H1 (cell line): ENCODE results near the gene CCDC9B. TPM values are rescaled to one million over a fixed set of nuclear protein-coding genes. Genes with fewer than 3 reads are reported as not detected.
A peak's percentile ranks its signal among the peaks of the same experiment; 100 is the strongest.

Experiments used
- CTCF ChIA-PET: fragments of 300-600 bp; sonication (Branson Sonifier 250); formaldehyde crosslinking; loops from one replicate; lab custom pipeline; 2021; ENCODE audit not compliant: partially characterized antibody; lab: Charles Lee
- POLR2A ChIA-PET: fragments of 300-600 bp; sonication (Branson Sonifier 250); formaldehyde crosslinking; loops from one replicate; lab custom pipeline; 2021; ENCODE audit warnings: inconsistent platforms; ENCODE audit not compliant: partially characterized antibody; lab: Charles Lee
- DNase-seq, 2 experiments: peaks; one replicate each; pipeline versions ENCODE4 v3.0.0 to v3.0.0-alpha.2; 2010 to 2022; ENCODE audit warnings: low spot score in 2 of 2, low read depth in 1 of 2, mixed read lengths in 1 of 2
- FAIRE-seq: peaks from 2 replicates; lab custom pipeline; 2011; peaks lifted over from hg19 to GRCh38; lab: Jason Lieb, UNC
- H2AFZ ChIP-seq: 2 replicates; pipeline ENCODE4 v1.8.1; 2012; ENCODE audit warnings: low read length, inconsistent platforms
- H2AK5ac ChIP-seq: 2 replicates; pipeline ENCODE4 v1.6.1; 2013; ENCODE audit warnings: low read depth, low read length
- H2BK120ac ChIP-seq: replicated peaks from 2 replicates; pipeline ENCODE3; 2013; ENCODE audit warnings: low read depth, low read length, inconsistent platforms
- H2BK12ac ChIP-seq: 2 replicates; pipeline ENCODE4 v1.6.1; 2013; ENCODE audit warnings: low read depth, low read length
- H2BK15ac ChIP-seq: 2 replicates; pipeline ENCODE4 v1.6.1; 2013; ENCODE audit warnings: low read length
- H2BK20ac ChIP-seq: 2 replicates; pipeline ENCODE4 v1.6.1; 2013; ENCODE audit warnings: low read length
- H2BK5ac ChIP-seq: 2 replicates; pipeline ENCODE4 v1.6.1; 2013; ENCODE audit warnings: low read depth, low read length
- H3K14ac ChIP-seq: 2 replicates; pipeline ENCODE4 v1.6.1; 2013; ENCODE audit warnings: inconsistent platforms; ENCODE audit not compliant: insufficient read length
- H3K18ac ChIP-seq: 2 replicates; pipeline ENCODE4 v1.6.1; 2013; ENCODE audit warnings: low read length; ENCODE audit errors: extremely low read depth
- H3K23ac ChIP-seq: 2 replicates; pipeline ENCODE4 v1.6.1; 2013; ENCODE audit warnings: inconsistent platforms; ENCODE audit not compliant: insufficient read length
- H3K23me2 ChIP-seq: 2 replicates; pipeline ENCODE4 v1.6.1; 2013; ENCODE audit warnings: low read depth, low read length
- H3K27ac ChIP-seq: 2 replicates; pipeline ENCODE4 v1.6.1; 2011; ENCODE audit warnings: low read depth, low read length, inconsistent platforms
- H3K27me3 ChIP-seq, 4 experiments: replicated peaks in 1 of 4; 1 replicate in 1 of 4; 2 replicates in 3 of 4; pipeline versions ENCODE4 v1.6.1 to v1.8.1; 2011 to 2013; ENCODE audit warnings: low read length in 3 of 4, mild to moderate bottlenecking in 3 of 4, inconsistent platforms in 2 of 4, mixed read lengths in 2 of 4, moderate library complexity in 1 of 4; ENCODE audit not compliant: control insufficient read depth in 3 of 4, insufficient read depth in 3 of 4; ENCODE audit errors: extremely low read depth in 1 of 4
- H3K36me3 ChIP-seq, 4 experiments: 2 replicates each; pipeline versions ENCODE4 v1.6.1 to v1.8.1; 2011 to 2013; ENCODE audit warnings: mild to moderate bottlenecking in 4 of 4, low read length in 3 of 4, moderate library complexity in 2 of 4, control low read depth in 1 of 4, inconsistent platforms in 1 of 4; ENCODE audit not compliant: insufficient read depth in 4 of 4, control insufficient read depth in 2 of 4
- H3K4ac ChIP-seq: replicated peaks from 2 replicates; pipeline ENCODE3; 2013; ENCODE audit warnings: low read length, low read depth, mixed read lengths, inconsistent platforms; ENCODE audit not compliant: insufficient read length
- H3K4me1 ChIP-seq, 4 experiments: replicated peaks in 1 of 4; 1 replicate in 1 of 4; 2 replicates in 3 of 4; pipeline versions ENCODE4 v1.6.1 to v1.8.1; 2011 to 2013; ENCODE audit warnings: low read length in 3 of 4, inconsistent platforms in 2 of 4, mixed read lengths in 1 of 4; ENCODE audit not compliant: insufficient read depth in 4 of 4, control insufficient read depth in 3 of 4
- H3K4me2 ChIP-seq, 2 experiments: 2 replicates each; pipeline versions ENCODE4 v1.6.1 to v1.8.1; 2011 to 2013; ENCODE audit warnings: low read depth in 2 of 2, low read length in 2 of 2, control low read depth in 1 of 2, inconsistent platforms in 1 of 2, mild to moderate bottlenecking in 1 of 2; ENCODE audit not compliant: insufficient read depth in 1 of 2
- H3K4me3 ChIP-seq, 4 experiments: fragments of 200-600, 300-600 bp in 1 of 4; sonication (generic), shearing (Covaris generic), sonication (Bioruptor Twin) in 1 of 4; 2 replicates each; pipeline versions ENCODE4 v1.5.1 to v1.8.1; 2011 to 2016; ENCODE audit warnings: low read length in 4 of 4, low read depth in 3 of 4, control low read depth in 2 of 4, inconsistent platforms in 2 of 4, mild to moderate bottlenecking in 2 of 4, mixed read lengths in 1 of 4, moderate library complexity in 1 of 4; ENCODE audit not compliant: insufficient read depth in 2 of 4; ENCODE audit errors: extremely low read depth in 1 of 4
- H3K56ac ChIP-seq: replicated peaks from 2 replicates; pipeline ENCODE3; 2013; ENCODE audit warnings: low read depth, mild to moderate bottlenecking, mixed read lengths, low read length, inconsistent platforms; ENCODE audit not compliant: insufficient read length
- H3K79me1 ChIP-seq: 2 replicates; pipeline ENCODE4 v1.6.1; 2013; ENCODE audit warnings: low read depth, low read length, control low read depth
- H3K79me2 ChIP-seq, 2 experiments: 2 replicates each; pipeline versions ENCODE4 v1.6.1 to v1.8.1; 2012 to 2013; ENCODE audit warnings: low read length in 2 of 2, mild to moderate bottlenecking in 2 of 2, inconsistent platforms in 1 of 2; ENCODE audit not compliant: insufficient read depth in 2 of 2, control insufficient read depth in 1 of 2
- H3K9ac ChIP-seq, 4 experiments: replicated peaks in 1 of 4; 1 replicate in 1 of 4; 2 replicates in 3 of 4; pipeline versions ENCODE4 v1.6.1 to v1.8.1; 2011 to 2013; ENCODE audit warnings: low read depth in 3 of 4, low read length in 3 of 4, control low read depth in 2 of 4, mild to moderate bottlenecking in 2 of 4, moderate library complexity in 2 of 4, inconsistent platforms in 1 of 4; ENCODE audit errors: extremely low read depth in 1 of 4
- H3K9me3 ChIP-seq, 2 experiments: 2 replicates each; pipeline versions ENCODE4 v1.6.1 to v1.8.1; 2012 to 2013; ENCODE audit warnings: mild to moderate bottlenecking in 2 of 2, moderate library complexity in 2 of 2, control low read depth in 1 of 2, inconsistent platforms in 1 of 2, low read depth in 1 of 2, low read length in 1 of 2, mixed read lengths in 1 of 2; ENCODE audit not compliant: insufficient read depth in 2 of 2
- H4K20me1 ChIP-seq, 2 experiments: replicated peaks in 1 of 2; 2 replicates each; pipeline versions ENCODE3 to v1.8.1; 2011 to 2013; ENCODE audit warnings: inconsistent platforms in 2 of 2, low read length in 2 of 2, mild to moderate bottlenecking in 1 of 2; ENCODE audit not compliant: insufficient read depth in 2 of 2, control insufficient read depth in 1 of 2
- H4K5ac ChIP-seq: 2 replicates; pipeline ENCODE4 v1.6.1; 2013; ENCODE audit warnings: low read length, low read depth, mixed read lengths, inconsistent platforms; ENCODE audit not compliant: insufficient read length
- H4K8ac ChIP-seq: 2 replicates; pipeline ENCODE4 v1.8.0; 2013; ENCODE audit warnings: mild to moderate bottlenecking, moderate library complexity, low read length, inconsistent platforms; ENCODE audit not compliant: insufficient read depth; ENCODE audit errors: extremely low read depth
- H4K91ac ChIP-seq: replicated peaks from 2 replicates; pipeline ENCODE3; 2013; ENCODE audit warnings: low read length, mixed read lengths, inconsistent platforms; ENCODE audit not compliant: insufficient read length
- CBX8 ChIP-seq: fragments of 300-800, 300-1000 bp; sonication (generic); IDR thresholded peaks from 2 replicates; pipeline ENCODE4 v1.7.1; 2016; ENCODE audit warnings: low read depth, low read length, borderline replicate concordance
- CTCF ChIP-seq, 3 experiments: IDR thresholded peaks; 1 replicate in 2 of 3; 2 replicates in 1 of 3; pipeline versions ENCODE4 v1.5.1 to v1.6.1; 2011; ENCODE audit warnings: low read length in 3 of 3, mild to moderate bottlenecking in 3 of 3, inconsistent platforms in 2 of 3, low read depth in 1 of 3, moderate library complexity in 1 of 3; ENCODE audit not compliant: insufficient read depth in 1 of 3; ENCODE audit errors: control extremely low read depth in 1 of 3
- EZH2 ChIP-seq: fragments of 200-600 bp; sonication (generic); IDR thresholded peaks from 2 replicates; pipeline ENCODE4 v1.7.1; 2012; ENCODE audit warnings: low read depth, mild to moderate bottlenecking, moderate library complexity, low read length, inconsistent platforms; ENCODE audit not compliant: severe bottlenecking
- JUND ChIP-seq: IDR thresholded peaks from 2 replicates; pipeline ENCODE4 v1.6.1; 2011; ENCODE audit warnings: mild to moderate bottlenecking, improper control_type of control experiment, low read length
- KDM4A ChIP-seq: IDR thresholded peaks from one replicate; pipeline ENCODE4 v1.7.1; 2012; ENCODE audit warnings: low read depth, mild to moderate bottlenecking, moderate library complexity, low read length, inconsistent platforms; ENCODE audit not compliant: severe bottlenecking
- RXRA ChIP-seq: IDR thresholded peaks from 2 replicates; pipeline ENCODE4 v1.6.1; 2011; ENCODE audit warnings: low read depth, mild to moderate bottlenecking, low read length, moderate library complexity; ENCODE audit not compliant: insufficient read depth
- SAP30 ChIP-seq: fragments of 300-600 bp; sonication (generic); IDR thresholded peaks from 2 replicates; pipeline ENCODE4 v1.7.1; 2012; ENCODE audit warnings: low read length, moderate library complexity, mild to moderate bottlenecking, inconsistent platforms; ENCODE audit not compliant: insufficient read depth, insufficient replicate concordance
- SIN3A ChIP-seq, 2 experiments: IDR thresholded peaks in 1 of 2; conservative IDR thresholded peaks in 1 of 2; 2 replicates each; pipeline ENCODE4 v1.6.1; 2011 to 2012; ENCODE audit warnings: low read length in 2 of 2, improper control_type of control experiment in 1 of 2, low read depth in 1 of 2, mild to moderate bottlenecking in 1 of 2
- SP4 ChIP-seq: IDR thresholded peaks from 2 replicates; pipeline ENCODE4 v1.6.1; 2012; ENCODE audit warnings: low read length, inconsistent platforms
- TEAD4 ChIP-seq: IDR thresholded peaks from 2 replicates; pipeline ENCODE4 v1.6.1; 2012; ENCODE audit warnings: low read depth, low read length, inconsistent platforms, mixed read lengths
- WGBS, 2 experiments: shearing (Covaris generic) in 1 of 2; methylation state at CpG; one replicate each; pipeline versions ENCODE4 v1.1.6 to v1.1.7; 2013 to 2015; ENCODE audit warnings: low lambda C conversion rate in 2 of 2, mixed read lengths in 2 of 2, inconsistent platforms in 1 of 2, low coverage in 1 of 2, missing lambda C conversion rate in 1 of 2; ENCODE audit not compliant: insufficient replicate concordance in 2 of 2, insufficient coverage in 1 of 2, insufficient read length in 1 of 2; ENCODE audit errors: extremely low coverage in 1 of 2, missing lambda C conversion rate in 1 of 2; 5-methylcytosine and 5-hydroxymethylcytosine counted together
- polyA plus RNA-seq, 7 experiments: library from polyadenylated mRNA; depleted of rRNA in 3 of 7; stranded (reverse) in 5 of 7; unstranded in 2 of 7; fragments of >200 nt in 5 of 7; fragments of 200-250 nt in 2 of 7; gene quantifications; 1 replicate in 5 of 7; 2 replicates in 1 of 7; 4 replicates in 1 of 7; pipeline versions ENCODE4 v1.2.1 to v1.2.3, GENCODE V29; 2011 to 2013; ENCODE audit warnings: missing spikeins in 2 of 7, mixed read lengths in 2 of 7
- total RNA-seq: library from RNA; stranded (reverse); fragmentation: NEBNext Ultra II Directional; extraction: Animal tissue kit (Norgen Biotek cat#: 25700); gene quantifications from 2 replicates; pipeline ENCODE4 v1.2.1, GENCODE V29; 2021

Gene CCDC9B
- total and polyA plus RNA-seq, 2 of the 8 experiments (the other 6 are each of a cell fraction or from before 2014, with no cell fraction given), result 0.45 to 0.78 TPM

DNA sequence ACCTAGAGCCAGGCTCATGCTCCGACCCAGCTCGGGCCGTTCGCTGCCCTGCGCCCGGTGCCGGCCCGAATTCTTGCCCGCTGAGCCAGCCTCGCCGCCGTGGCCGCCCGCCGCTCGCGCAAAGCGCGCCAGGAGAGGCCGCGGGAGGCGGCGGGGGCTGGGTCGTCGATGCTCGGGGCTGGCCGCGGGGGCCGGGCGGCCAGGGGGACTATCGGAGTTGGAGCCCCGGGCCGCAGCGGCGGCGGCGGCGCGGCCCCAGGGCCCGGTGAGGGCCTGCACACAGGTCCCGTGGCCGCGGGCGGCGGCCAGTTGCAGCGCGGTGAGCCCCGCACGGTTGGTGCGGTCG is 59.0 kb downstream of the CCDC9B start:
- Histone ChIP-seq H3K27me3 (peaks cover 40 to 69% (median 54%) of the 10 kb centered on the region in 4 experiments), H3K56ac (no peak overlapping the region), H3K23me2 (peaks cover 22% of the 10 kb centered on the region; the same call in 1 of the 2 replicates), H2AK5ac (no peak overlapping the region), H2BK20ac (no peak overlapping the region), H3K4ac (no peak overlapping the region), H3K9ac (no peak overlapping the region), H4K91ac (no peak overlapping the region), H4K5ac (no peak overlapping the region), H3K9me3 (no peaks in the 10 kb centered on the region), H3K79me2 (no peaks in the 10 kb centered on the region), H2BK12ac (peak overlapping the region; percentile 87; the same call in 1 of the 2 replicates), H3K14ac (no peak overlapping the region), H4K8ac (no peak overlapping the region), H3K79me1 (no peaks in the 10 kb centered on the region), H3K4me2 (peak overlapping the region; percentile 78 to 97), H3K23ac (no peak overlapping the region), H2BK15ac (peak overlapping the region; percentile 46; the same call in 1 of the 2 replicates), H2BK5ac (no peak overlapping the region), H3K27ac (no peak overlapping the region), H4K20me1 (no peaks in the 10 kb centered on the region), H3K36me3 (peaks cover 0 to 15% (median 0%) of the 10 kb centered on the region in 4 experiments; a peak in 1 of 8 replicates), H3K4me1 (peaks cover 17 to 44% (median 34%) of the 10 kb centered on the region in 4 experiments), H2BK120ac (no peak overlapping the region), H3K4me3 (peak overlapping the region; percentile 20 to 61 (median 25); a peak in 6 of 8 replicates), H3K18ac (peak overlapping the region; percentile 97), H2AFZ (peak overlapping the region; percentile 35; the same call in 1 of the 2 replicates)
- 2% methylated on average over 20 of the region's 51 CpGs; no CpG with 5 or more reads in 1 of the 2 experiments for WGBS, 2 experiments
- CTCF ChIA-PET, result interaction anchor here (15.8 to 16.2 kb wide), 2 partner anchors 30 to 58 kb away, joined by 207 to 518 read pairs; partner anchors contain the start of genes CCDC9B, INAFM2 and PLCB2
- POLR2A ChIA-PET, result interaction anchor here (1.4 to 3.5 kb wide), 3 partner anchors 9 to 27 kb away, joined by 3 to 16 read pairs (median 11); partner anchors contain the start of gene PLCB2
- DNase-seq, result no peak
- FAIRE-seq, result no peak
- TF ChIP-seq EZH2 (no peak), SIN3A (conservative IDR thresholded peaks at IDR 0.05 in 1 of 2, IDR thresholded peaks at IDR 0.05 in 1 of 2; ENCODE audit: low read depth in 1 of 2, low read length in 2 of 2) (no peak), RXRA (no peak), CTCF (IDR thresholded peaks at IDR 0.05; ENCODE audit: control extremely low read depth in 1 of 3, insufficient read depth in 1 of 3, low read depth in 1 of 3, low read length in 3 of 3) (no peak; a peak in 1 of 4 replicates), SAP30 (no peak), KDM4A (no peak), JUND (no peak), CBX8 (no peak), SP4 (no peak), TEAD4 (no peak)
